CD14-positive monocyte (primary cell): ENCODE results near the gene AMDHD2. TPM values are rescaled to one million over a fixed set of nuclear protein-coding genes. Genes with fewer than 3 reads are reported as not detected.
"Not testable (repeated sequence)": the region's sequence is repeated elsewhere in the genome, so short reads cannot be mapped to it uniquely, and the experiment has no call there.

Experiments used
- DNase-seq, 3 donors: peaks; one replicate each; pipeline ENCODE4 v3.0.0-alpha.2; 2011 to 2022
- H2AFZ ChIP-seq: 2 replicates; pipeline ENCODE4 v1.6.0; 2012; ENCODE audit warnings: mild to moderate bottlenecking, low read depth, low read length, inconsistent platforms; ENCODE audit not compliant: insufficient read depth, poor library complexity, severe bottlenecking
- H3K27ac ChIP-seq, 2 donors: 1 replicate in 1 of 2; 2 replicates in 1 of 2; pipeline ENCODE4 v1.5.1; 2012 to 2013; ENCODE audit warnings: low read length in 2 of 2, control low read depth in 1 of 2, inconsistent platforms in 1 of 2, low read depth in 1 of 2, mild to moderate bottlenecking in 1 of 2
- H3K27me3 ChIP-seq, 2 donors: one replicate each; pipeline versions ENCODE4 v1.6.0 to v1.6.1; 2011 to 2013; ENCODE audit warnings: low read length in 2 of 2; ENCODE audit not compliant: control insufficient read depth in 2 of 2, insufficient read depth in 2 of 2
- H3K36me3 ChIP-seq, 2 donors: replicated peaks in 1 of 2; 1 replicate in 1 of 2; 2 replicates in 1 of 2; pipeline versions ENCODE4 v1.5.1 to v1.6.1; 2012 to 2013; ENCODE audit warnings: low read length in 2 of 2, control low read depth in 1 of 2, inconsistent platforms in 1 of 2, mild to moderate bottlenecking in 1 of 2; ENCODE audit not compliant: insufficient read depth in 2 of 2, control insufficient read depth in 1 of 2
- H3K4me1 ChIP-seq, 2 donors: 1 replicate in 1 of 2; 2 replicates in 1 of 2; pipeline versions ENCODE4 v1.5.1 to v1.6.1; 2012 to 2013; ENCODE audit warnings: low read length in 2 of 2, control low read depth in 1 of 2, inconsistent platforms in 1 of 2, mild to moderate bottlenecking in 1 of 2, moderate library complexity in 1 of 2; ENCODE audit not compliant: insufficient read depth in 2 of 2, control insufficient read depth in 1 of 2
- H3K4me2 ChIP-seq: replicated peaks from 2 replicates; pipeline ENCODE3; 2012; ENCODE audit warnings: low read length, moderate library complexity, mild to moderate bottlenecking; ENCODE audit not compliant: poor library complexity, severe bottlenecking; ENCODE audit errors: extremely low read depth
- H3K4me3 ChIP-seq, 3 experiments: fragments of 200-600 bp in 1 of 3; sonication (generic) in 1 of 3; replicated peaks in 1 of 3; 1 replicate in 2 of 3; 2 replicates in 1 of 3; pipeline ENCODE4 v1.5.1; 2011 to 2013; ENCODE audit warnings: low read length in 3 of 3, mild to moderate bottlenecking in 3 of 3, control low read depth in 2 of 3, low read depth in 2 of 3, inconsistent platforms in 1 of 3, moderate library complexity in 1 of 3
- H3K79me2 ChIP-seq: 2 replicates; pipeline ENCODE4 v1.6.0; 2012; ENCODE audit warnings: mild to moderate bottlenecking, control low read depth, inconsistent platforms, low read length, moderate library complexity; ENCODE audit not compliant: insufficient read depth
- H3K9ac ChIP-seq: 2 replicates; pipeline ENCODE4 v1.6.0; 2017; ENCODE audit warnings: low read length, mild to moderate bottlenecking; ENCODE audit not compliant: insufficient read depth, poor library complexity, severe bottlenecking
- H3K9me3 ChIP-seq, 2 donors: replicated peaks in 1 of 2; 1 replicate in 1 of 2; 2 replicates in 1 of 2; pipeline versions ENCODE4 v1.5.1 to v1.6.1; 2012 to 2013; ENCODE audit warnings: low read length in 2 of 2, control low read depth in 1 of 2; ENCODE audit not compliant: control insufficient read depth in 1 of 2, insufficient read depth in 1 of 2
- H4K20me1 ChIP-seq: 2 replicates; pipeline ENCODE4 v1.6.0; 2012; ENCODE audit warnings: mild to moderate bottlenecking, low read length, control low read depth, moderate library complexity; ENCODE audit not compliant: insufficient read depth
- H3K27ac Mint-ChIP-seq, 7 donors: one replicate each; pipeline ENCODE4 v1.8.0; 2020; ENCODE audit warnings: mild to moderate bottlenecking in 7 of 7, mixed read lengths in 7 of 7, moderate library complexity in 6 of 7, inconsistent platforms in 2 of 7
- H3K27me3 Mint-ChIP-seq, 3 donors: one replicate each; pipeline ENCODE4 v1.8.0; 2021 to 2022; ENCODE audit warnings: low read depth in 3 of 3, mild to moderate bottlenecking in 3 of 3, mixed read lengths in 3 of 3, moderate library complexity in 3 of 3, inconsistent platforms in 1 of 3
- H3K36me3 Mint-ChIP-seq, 2 donors: one replicate each; pipeline ENCODE4 v1.8.0; 2020; ENCODE audit warnings: mixed read lengths in 2 of 2, inconsistent platforms in 1 of 2, mild to moderate bottlenecking in 1 of 2
- H3K4me1 Mint-ChIP-seq: one replicate; pipeline ENCODE4 v1.8.0; 2020; ENCODE audit warnings: mild to moderate bottlenecking, mixed read lengths
- H3K4me3 Mint-ChIP-seq, 2 donors: one replicate each; pipeline ENCODE4 v1.8.0; 2020; ENCODE audit warnings: mild to moderate bottlenecking in 2 of 2, mixed read lengths in 2 of 2, moderate library complexity in 1 of 2
- H3K9me3 Mint-ChIP-seq, 7 donors: one replicate each; pipeline ENCODE4 v1.8.0; 2020 to 2022; ENCODE audit warnings: mixed read lengths in 7 of 7, mild to moderate bottlenecking in 6 of 7, moderate library complexity in 6 of 7, inconsistent platforms in 2 of 7
- WGBS: methylation state at CpG from one replicate; pipeline ENCODE4 v1.1.5; 2013; ENCODE audit warnings: missing lambda C conversion rate; ENCODE audit not compliant: insufficient coverage; 5-methylcytosine and 5-hydroxymethylcytosine counted together
- intact Hi-C, 2 donors: fragments of 100-400 bp; cut with micrococcal nuclease; formaldehyde crosslinking; loops; one replicate each; pipeline versions ENCODE4 v1.15.0 to v1.15.1; 2023
- polyA plus RNA-seq, 3 donors: library from polyadenylated mRNA; depleted of rRNA in 1 of 3; unstranded in 2 of 3; stranded (reverse) in 1 of 3; fragments of 300-500 nt in 2 of 3; fragments of >200 nt in 1 of 3; fragmentation: Illumina TruSeq in 2 of 3; gene quantifications; 1 replicate in 2 of 3; 2 replicates in 1 of 3; pipeline ENCODE4 v1.2.3, GENCODE V29; 2012 to 2021

The AMDHD2 gene
- polyA plus RNA-seq, 3 donors, result 6.9 to 57.8 (median 8.4) TPM

GRCh38 chr16:2550283-2550878 lies 30.2 kb downstream of the AMDHD2 start:
- H3K36me3 Mint-ChIP-seq, H3K9me3 ChIP-seq, H3K27me3 ChIP-seq, H3K27ac ChIP-seq, H3K4me2 ChIP-seq, H3K27ac Mint-ChIP-seq, H3K4me1 Mint-ChIP-seq, H3K9ac ChIP-seq, H3K4me1 ChIP-seq, H3K4me3 Mint-ChIP-seq, DNase-seq, intact Hi-C loops, H2AFZ ChIP-seq, H3K27me3 Mint-ChIP-seq, H3K4me3 ChIP-seq, H3K9me3 Mint-ChIP-seq, H3K36me3 ChIP-seq: not testable (repeated sequence)
- WGBS, result no CpG with 5 or more reads among the region's 14 CpGs
- Histone ChIP-seq H4K20me1 (peaks cover 22% of the 10 kb centered on the region), H3K79me2 (peaks cover 25% of the 10 kb centered on the region)

- intact Hi-C loops, result not testable (repeated sequence)
Measured at GRCh38 chr16:2551420-2551889, 31.3 kb downstream of the AMDHD2 start.

GRCh38 chr16:2554709-2555425 lies 34.7 kb downstream of the AMDHD2 start:
- H3K9me3 ChIP-seq, H3K27me3 ChIP-seq, H3K4me3 ChIP-seq, H3K9me3 Mint-ChIP-seq, H3K27ac Mint-ChIP-seq, H2AFZ ChIP-seq, H3K4me1 Mint-ChIP-seq, H3K27me3 Mint-ChIP-seq, intact Hi-C loops, DNase-seq, H3K36me3 Mint-ChIP-seq, H3K4me2 ChIP-seq, H4K20me1 ChIP-seq, H3K36me3 ChIP-seq, H3K4me3 Mint-ChIP-seq, H3K9ac ChIP-seq: not testable (repeated sequence)
- Histone ChIP-seq H3K79me2 (peaks cover 11% of the 10 kb centered on the region), H3K4me1 (peaks cover 6 to 13% of the 10 kb centered on the region in 2 donors), H3K27ac (peak overlapping the region in 1 of 2 donors; percentile 50)
- WGBS, result no CpG with 5 or more reads among the region's 13 CpGs

More at GRCh38 chr16:2551420-2551889, 31.3 kb downstream of the AMDHD2 start:
- not testable (repeated sequence) for H3K4me1 Mint-ChIP-seq, H3K4me3 Mint-ChIP-seq, H3K4me3 ChIP-seq, H3K9ac ChIP-seq, DNase-seq, H3K27me3 ChIP-seq, H3K4me1 ChIP-seq, H3K27me3 Mint-ChIP-seq, H3K9me3 ChIP-seq, H2AFZ ChIP-seq, H3K4me2 ChIP-seq, H3K9me3 Mint-ChIP-seq, H3K27ac ChIP-seq, H3K36me3 ChIP-seq, H3K36me3 Mint-ChIP-seq
- peaks cover 11% of the 10 kb centered on the region for H4K20me1 ChIP-seq
- WGBS, result 75% methylated on average over 2 of the region's 17 CpGs
- H3K27ac Mint-ChIP-seq, result peak overlapping the region in 2 of 7 donors; percentile 20 to 67
- peaks cover 14% of the 10 kb centered on the region for H3K79me2 ChIP-seq

- H3K9me3 ChIP-seq, H2AFZ ChIP-seq, H3K27me3 ChIP-seq, H3K36me3 Mint-ChIP-seq, H3K4me1 Mint-ChIP-seq, H3K4me3 Mint-ChIP-seq, H3K27me3 Mint-ChIP-seq, H3K27ac Mint-ChIP-seq, H3K9me3 Mint-ChIP-seq, H4K20me1 ChIP-seq, H3K27ac ChIP-seq, H3K9ac ChIP-seq, H3K4me2 ChIP-seq, H3K4me3 ChIP-seq, DNase-seq, intact Hi-C loops, H3K79me2 ChIP-seq, H3K36me3 ChIP-seq: not testable (repeated sequence)
- peaks cover 5 to 16% of the 10 kb centered on the region in 2 donors for H3K4me1 ChIP-seq
- WGBS, result no CpG with 5 or more reads among the region's 15 CpGs
Measured at GRCh38 chr16:2557150-2557549, 37.0 kb downstream of the AMDHD2 start.
